Duodenal mucosa (tissue), 2 donors: ENCODE measurements around the gene CFHR4.
"Not testable (repeated sequence)": the region's sequence is repeated elsewhere in the genome, so short reads cannot be mapped to it uniquely, and the experiment has no call there.

Source experiments
- H3K27ac ChIP-seq: one replicate; pipeline ENCODE4 v1.7.0; 2013; ENCODE audit warnings: low read depth, low read length
- H3K27me3 ChIP-seq, 2 donors: one replicate each; pipeline ENCODE4 v1.7.0; 2013; ENCODE audit warnings: low read length in 2 of 2, control low read depth in 1 of 2; ENCODE audit not compliant: insufficient read depth in 2 of 2, control insufficient read depth in 1 of 2
- H3K36me3 ChIP-seq, 2 donors: one replicate each; pipeline ENCODE4 v1.7.0; 2013; ENCODE audit warnings: low read length in 2 of 2, control low read depth in 1 of 2; ENCODE audit not compliant: insufficient read depth in 2 of 2, control insufficient read depth in 1 of 2
- H3K4me1 ChIP-seq, 2 donors: one replicate each; pipeline ENCODE4 v1.7.0; 2013; ENCODE audit warnings: low read length in 2 of 2, control low read depth in 1 of 2; ENCODE audit not compliant: insufficient read depth in 2 of 2, control insufficient read depth in 1 of 2
- H3K4me3 ChIP-seq, 2 donors: one replicate each; pipeline ENCODE4 v1.7.0; 2013; ENCODE audit warnings: low read length in 2 of 2, low read depth in 1 of 2
- H3K9ac ChIP-seq, 2 donors: one replicate each; pipeline ENCODE4 v1.7.0; 2013; ENCODE audit warnings: low read length in 2 of 2, low read depth in 1 of 2
- H3K9me3 ChIP-seq, 2 donors: one replicate each; pipeline ENCODE4 v1.7.0; 2013; ENCODE audit warnings: low read length in 2 of 2, control low read depth in 1 of 2; ENCODE audit not compliant: control insufficient read depth in 1 of 2

The CFHR4 gene

DNA sequence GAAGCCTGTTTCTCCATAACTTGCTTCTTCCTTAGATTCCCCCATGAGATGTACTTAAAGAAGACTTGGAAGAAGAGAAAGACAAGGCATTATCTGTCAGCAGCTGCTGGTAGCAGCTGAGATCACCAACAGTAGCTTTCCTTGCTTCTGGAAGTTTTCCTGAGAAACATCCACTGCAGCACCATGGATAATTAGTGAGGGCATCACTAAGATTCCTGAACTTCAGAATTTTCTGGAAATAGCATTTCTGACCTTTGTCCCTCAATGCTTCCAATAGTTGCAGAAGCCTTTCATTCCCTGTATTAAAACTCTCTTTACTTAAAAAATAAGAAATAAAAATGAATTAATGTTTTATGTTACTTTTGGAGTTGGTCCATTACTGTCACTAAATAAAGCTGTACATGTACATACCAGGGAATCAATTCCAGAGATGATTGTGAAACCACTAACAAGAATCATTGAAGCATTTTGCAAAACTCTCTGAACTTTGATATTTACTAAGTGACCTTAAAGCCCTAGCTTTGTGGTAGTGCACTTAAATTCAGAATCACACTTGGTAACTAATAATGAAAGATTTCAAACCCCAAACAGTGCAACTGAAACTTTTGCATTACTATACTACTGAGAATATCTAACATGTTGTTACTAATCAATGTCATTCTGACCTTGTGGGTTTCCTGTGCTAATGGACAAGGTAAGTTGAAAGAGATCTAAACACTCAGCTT, at the start of gene CFHR4:
Gene CFHR4, plus strand, starts transcription at position 538 of the 725 bp plus-strand sequence. Its CDS starts 99 bp downstream, at position 637.
- Histone ChIP-seq H3K4me1 (no peaks in the 10 kb centered on the region), H3K9ac (no peak within 1 kb of the TSS), H3K27ac (no peak within 1 kb of the TSS), H3K4me3 (no peak within 1 kb of the TSS), H3K9me3 (no peaks in the 10 kb centered on the region), H3K36me3 (no peaks in the 10 kb centered on the region), H3K27me3 (no peaks in the 10 kb centered on the region)

DNA sequence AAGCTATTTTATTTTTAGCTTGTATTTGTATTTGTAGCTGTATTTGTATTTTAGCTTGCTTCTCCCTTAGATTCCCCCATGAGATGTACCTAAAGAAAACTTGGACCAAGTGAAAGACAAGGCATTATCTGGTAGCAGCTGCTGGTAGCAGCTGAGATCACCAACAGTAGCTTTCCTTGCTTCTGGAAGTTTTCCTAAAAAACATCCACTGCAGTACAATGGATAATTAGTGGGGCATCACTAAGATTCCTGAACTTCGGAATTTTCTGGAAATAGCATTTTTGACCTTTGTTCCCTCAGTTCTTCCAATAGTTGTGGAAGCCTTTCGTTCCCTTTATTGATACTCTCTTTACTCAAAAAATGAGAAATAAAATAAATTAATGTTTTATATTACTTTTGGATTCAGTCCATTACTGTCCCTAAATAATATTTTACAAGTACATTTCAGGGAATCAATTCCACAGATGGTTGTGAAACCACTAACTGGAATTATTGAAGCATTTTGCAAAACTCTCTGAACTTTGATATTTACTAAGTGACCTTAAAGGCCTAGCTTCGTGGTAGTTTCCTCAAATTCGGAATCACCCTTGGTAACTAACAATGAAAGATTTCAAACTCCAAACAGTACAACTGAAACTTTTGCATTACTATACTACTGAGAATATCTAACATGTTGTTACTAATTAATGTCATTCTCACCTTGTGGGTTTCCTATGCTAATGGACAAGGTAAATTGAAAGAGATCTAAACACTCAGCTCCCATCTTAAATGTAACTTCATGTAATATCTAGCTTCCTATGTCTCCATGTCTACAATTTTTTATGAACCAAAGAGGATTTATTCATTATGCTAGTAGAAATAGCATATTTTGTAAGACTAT, 38.0 kb upstream of the CFHR4 start:
- H3K4me3 ChIP-seq, H3K36me3 ChIP-seq, H3K27me3 ChIP-seq, H3K9me3 ChIP-seq, H3K9ac ChIP-seq, H3K27ac ChIP-seq, H3K4me1 ChIP-seq: not testable (repeated sequence)

DNA sequence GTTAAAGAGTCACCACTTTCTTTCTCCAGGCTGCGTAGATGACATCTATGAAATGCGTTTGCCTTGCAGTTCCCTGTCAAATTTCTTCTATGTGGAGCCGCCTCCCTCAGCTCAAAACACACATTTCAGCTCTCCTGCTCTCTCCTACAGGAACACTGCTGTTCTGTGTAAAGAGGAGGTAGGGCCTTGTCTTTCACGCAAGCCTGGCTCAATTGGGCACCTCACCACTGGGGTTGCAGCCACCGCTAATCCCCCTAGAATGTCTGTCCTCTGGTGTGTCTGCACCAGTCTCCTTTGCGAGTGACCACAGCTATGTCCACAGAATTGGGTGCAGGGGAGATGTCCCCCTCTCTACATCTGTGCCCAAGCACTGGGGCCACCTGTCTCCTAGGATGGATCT, 31.8 kb upstream of the CFHR4 start:
- H3K4me1 ChIP-seq: no peaks in the 10 kb centered on the region
- no peaks in the 10 kb centered on the region for H3K36me3 ChIP-seq
- H3K9ac ChIP-seq: no peak overlapping the region
- no peak overlapping the region for H3K27ac ChIP-seq
- no peaks in the 10 kb centered on the region for H3K9me3 ChIP-seq
- no peak overlapping the region for H3K4me3 ChIP-seq
- no peaks in the 10 kb centered on the region for H3K27me3 ChIP-seq

DNA sequence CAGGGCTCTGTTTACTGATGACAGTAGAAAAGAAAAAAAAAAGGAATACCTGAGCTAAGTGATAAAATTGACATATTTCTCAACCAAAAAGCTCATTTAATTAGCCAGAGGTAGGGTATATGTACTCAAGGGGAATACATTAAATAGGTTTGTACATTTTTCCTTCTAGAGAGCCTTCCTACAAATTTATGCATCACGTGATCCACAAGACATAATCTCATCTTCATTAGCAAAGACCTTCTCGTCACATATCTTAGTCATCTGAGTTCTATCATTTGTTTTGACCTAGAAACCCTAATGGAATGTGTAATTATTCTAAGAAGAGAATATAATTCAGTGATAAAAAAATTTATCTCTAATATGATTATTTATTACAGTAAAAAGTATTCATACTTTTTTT, 30.7 kb upstream of the CFHR4 start:
- Histone ChIP-seq H3K9me3 (no peaks in the 10 kb centered on the region), H3K4me1 (no peaks in the 10 kb centered on the region), H3K36me3 (no peaks in the 10 kb centered on the region), H3K4me3 (no peak overlapping the region), H3K9ac (no peak overlapping the region), H3K27ac (no peak overlapping the region), H3K27me3 (no peaks in the 10 kb centered on the region)

DNA sequence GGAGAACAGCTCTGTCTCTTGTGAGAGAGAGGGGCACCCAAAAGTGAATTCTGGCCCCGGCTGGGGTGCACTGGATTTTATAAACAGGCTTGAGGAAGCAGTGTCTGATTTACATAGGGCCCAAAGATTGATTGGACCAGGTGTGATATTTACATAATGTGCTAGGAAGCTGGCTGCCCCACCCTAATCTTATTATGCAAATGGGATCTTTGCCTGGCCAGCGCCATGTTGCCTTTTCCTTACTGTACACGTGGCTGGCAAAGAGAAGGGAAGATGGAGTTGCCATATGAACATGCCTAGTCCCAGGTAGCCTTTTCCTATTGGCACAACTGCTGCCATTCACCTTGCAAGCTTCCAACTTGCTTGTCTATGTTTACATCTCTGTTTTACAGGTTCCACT, 29.0 kb upstream of the CFHR4 start:
- no peak overlapping the region for H3K9ac ChIP-seq
- H3K4me3 ChIP-seq: no peak overlapping the region
- no peaks in the 10 kb centered on the region for H3K27me3 ChIP-seq
- no peak overlapping the region for H3K27ac ChIP-seq
- H3K9me3 ChIP-seq: no peaks in the 10 kb centered on the region
- H3K4me1 ChIP-seq: no peaks in the 10 kb centered on the region
- H3K36me3 ChIP-seq: no peaks in the 10 kb centered on the region

DNA sequence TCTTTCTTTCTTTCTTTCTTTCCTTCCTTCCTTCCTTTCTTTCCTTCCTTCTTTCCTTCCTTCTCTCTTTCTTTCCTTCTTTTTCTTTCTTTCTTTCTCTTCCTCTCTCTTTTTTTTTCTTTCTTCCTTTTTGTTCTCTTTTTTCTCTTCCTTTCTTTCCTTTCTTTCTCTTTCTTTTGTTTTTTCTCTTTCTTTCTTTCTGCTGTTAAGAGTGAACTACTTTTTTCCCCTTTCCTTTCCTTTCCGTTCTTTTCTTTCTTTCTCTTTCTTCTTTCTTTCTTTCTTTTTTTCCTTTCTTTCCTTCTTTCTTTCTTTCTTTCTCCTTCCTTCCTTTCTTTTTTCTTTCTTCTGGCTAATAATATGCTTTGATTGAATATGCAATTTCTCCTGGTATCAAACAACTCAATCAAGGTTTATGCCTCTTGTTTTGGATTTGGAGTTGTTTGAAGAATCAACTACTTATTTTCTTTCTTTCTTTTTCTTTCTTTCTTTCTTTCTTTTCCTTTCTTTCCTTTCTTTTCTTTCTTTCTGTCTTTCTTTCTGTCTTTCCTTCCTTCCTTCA, 27.4 kb upstream of the CFHR4 start:
- Histone ChIP-seq H3K4me3 (no peak overlapping the region), H3K9me3 (no peaks in the 10 kb centered on the region), H3K9ac (no peak overlapping the region), H3K27me3 (no peaks in the 10 kb centered on the region), H3K36me3 (no peaks in the 10 kb centered on the region), H3K4me1 (no peaks in the 10 kb centered on the region), H3K27ac (no peak overlapping the region)

DNA sequence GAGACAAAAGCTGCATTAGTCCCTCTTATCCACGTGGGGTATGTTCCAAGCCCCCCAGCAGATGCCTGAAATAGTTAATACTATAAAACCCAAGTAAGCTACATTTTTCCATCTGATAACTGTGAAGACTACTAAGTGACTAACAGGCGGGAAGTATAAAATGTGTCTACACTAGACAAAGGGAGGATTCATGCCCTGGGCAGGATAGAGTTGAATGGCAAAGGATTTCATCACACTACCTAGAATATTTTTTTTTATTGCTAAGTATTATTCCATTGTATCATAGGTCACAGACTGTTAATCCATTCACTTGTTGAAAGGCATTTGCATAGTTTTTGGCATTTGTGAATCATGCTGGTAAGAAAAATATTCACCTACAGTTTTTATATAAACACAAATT, 26.4 kb upstream of the CFHR4 start:
- Histone ChIP-seq H3K9ac (no peak overlapping the region), H3K27me3 (no peaks in the 10 kb centered on the region), H3K4me1 (no peaks in the 10 kb centered on the region), H3K27ac (no peak overlapping the region), H3K36me3 (no peaks in the 10 kb centered on the region), H3K4me3 (no peak overlapping the region), H3K9me3 (no peaks in the 10 kb centered on the region)

DNA sequence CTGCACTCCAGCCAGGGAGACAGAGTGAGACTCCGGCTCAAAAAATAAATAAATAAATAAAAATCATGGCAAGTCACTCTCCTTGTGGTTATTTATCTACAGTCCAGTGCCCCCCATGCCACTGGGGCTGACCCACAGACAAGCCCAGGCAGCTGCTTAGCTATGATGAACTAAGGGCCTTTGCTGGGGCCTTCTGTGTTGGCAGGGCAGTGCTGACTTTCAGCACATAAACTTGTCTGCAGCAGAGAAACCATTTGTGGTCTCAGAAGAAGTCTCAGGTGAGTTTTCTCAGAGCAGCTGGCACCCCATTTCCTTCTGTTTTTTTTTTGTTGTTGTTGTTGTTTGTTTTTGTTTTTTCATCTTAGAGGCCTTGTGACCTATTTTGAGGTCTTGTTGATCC, 20.9 kb upstream of the CFHR4 start:
- Histone ChIP-seq H3K9me3 (no peaks in the 10 kb centered on the region), H3K9ac (no peak overlapping the region), H3K4me1 (no peaks in the 10 kb centered on the region), H3K27me3 (no peaks in the 10 kb centered on the region), H3K4me3 (no peak overlapping the region), H3K36me3 (no peaks in the 10 kb centered on the region), H3K27ac (no peak overlapping the region)

DNA sequence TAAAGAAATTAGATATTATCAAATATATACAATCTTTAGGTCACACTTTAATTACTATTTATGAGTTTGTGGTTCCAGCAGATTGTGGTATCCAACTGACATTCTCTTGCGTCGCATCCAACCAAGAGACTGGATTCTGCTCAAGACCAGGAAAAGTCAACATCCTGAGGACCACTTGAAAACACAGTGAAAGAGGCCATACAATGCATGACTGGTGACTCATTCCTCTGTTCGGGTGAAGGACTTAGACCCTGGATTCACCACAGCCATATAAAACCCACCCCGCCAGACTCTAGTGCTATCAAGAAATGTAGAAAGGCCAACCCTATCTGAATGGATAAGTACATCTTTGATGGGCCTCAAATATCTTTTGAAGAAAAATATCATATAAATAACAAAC, 14.5 kb upstream of the CFHR4 start:
- H3K27me3 ChIP-seq: no peaks in the 10 kb centered on the region
- no peaks in the 10 kb centered on the region for H3K4me1 ChIP-seq
- H3K4me3 ChIP-seq: no peak overlapping the region
- H3K9me3 ChIP-seq: no peaks in the 10 kb centered on the region
- H3K36me3 ChIP-seq: no peaks in the 10 kb centered on the region
- no peak overlapping the region for H3K27ac ChIP-seq
- no peak overlapping the region for H3K9ac ChIP-seq

DNA sequence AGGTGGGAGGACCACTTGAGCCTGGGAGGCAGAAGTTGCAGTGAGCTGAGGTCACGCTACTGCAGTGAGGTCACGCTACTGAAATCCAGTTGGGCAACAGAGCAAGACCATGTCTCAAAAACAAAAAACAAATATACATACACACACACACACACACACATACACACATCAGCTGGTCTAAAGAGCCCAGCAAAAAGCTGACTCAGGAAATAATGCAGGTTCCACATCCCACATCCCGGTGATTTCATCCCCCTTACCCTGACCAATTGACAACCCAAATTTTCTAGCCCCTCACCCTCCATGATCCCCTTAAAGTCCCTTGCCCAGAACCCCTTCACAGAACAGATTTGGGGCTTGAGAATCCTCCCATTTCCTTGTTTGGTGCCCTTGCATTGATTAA, 11.9 kb upstream of the CFHR4 start:
- Histone ChIP-seq H3K4me1 (no peaks in the 10 kb centered on the region), H3K9ac (no peak overlapping the region), H3K36me3 (no peaks in the 10 kb centered on the region), H3K4me3 (no peak overlapping the region), H3K27ac (no peak overlapping the region), H3K9me3 (no peaks in the 10 kb centered on the region), H3K27me3 (no peaks in the 10 kb centered on the region)
